GM12878 (cell line): ENCODE data around the gene MYO18B. TPM values are rescaled to one million over a fixed set of nuclear protein-coding genes. Genes with fewer than 3 reads are reported as not detected.

ENCODE experiments used
- ATAC-seq: fragments of 200-7000 bp; cut with Tn5 transposase; 3 replicates; pipeline ENCODE4 v1.9.1; 2020; ENCODE audit warnings: mild to moderate bottlenecking, moderate library complexity
- BruUV-seq: library from RNA; stranded (reverse); fragments of 400-500 nt; replicated peaks from 2 replicates; lab custom pipeline; 2021; lab: Mats Ljungman, UMichigan
- CTCF ChIA-PET: fragments of 300-600 bp; sonication (Branson Sonifier 250); formaldehyde crosslinking; extraction: SDS; loops from one replicate; lab custom pipeline; 2021; ENCODE audit warnings: inconsistent platforms; lab: Yijun Ruan, JAX
- POLR2A ChIA-PET: fragments of 350-600 bp; formaldehyde crosslinking; extraction: SDS; loops from one replicate; lab custom pipeline; 2021; ENCODE audit warnings: inconsistent platforms; lab: Charles Lee
- RAD21 ChIA-PET: fragments of 300-600 bp; sonication (Branson Sonifier 250); formaldehyde crosslinking; loops from one replicate; lab custom pipeline; 2023; ENCODE audit warnings: antibody characterized with exemption; ENCODE audit not compliant: unreplicated experiment; lab: Charles Lee
- SMC1A ChIA-PET: fragments of 300-600 bp; sonication (Branson Sonifier 250); formaldehyde crosslinking; loops from one replicate; lab custom pipeline; 2023; ENCODE audit not compliant: unreplicated experiment, uncharacterized antibody; lab: Charles Lee
- DNase-seq: peaks from one replicate; pipeline ENCODE4 v3.0.0-alpha.2; 2011; ENCODE audit warnings: low read depth, low spot score
- FAIRE-seq: peaks from 3 replicates; lab custom pipeline; 2011; peaks lifted over from hg19 to GRCh38; lab: Jason Lieb, UNC
- H2AFZ ChIP-seq: 2 replicates; pipeline ENCODE4 v1.6.0; 2011; ENCODE audit warnings: low read depth, low read length, control low read depth; ENCODE audit not compliant: control insufficient read depth
- H3K27ac ChIP-seq: 2 replicates; pipeline ENCODE4 v1.5.1; 2011; ENCODE audit warnings: control low read depth; ENCODE audit not compliant: control insufficient read depth, insufficient read depth
- H3K27me3 ChIP-seq, 2 experiments: replicated peaks in 1 of 2; 2 replicates each; pipeline versions ENCODE4 v1.6.0 to v1.6.1; 2011; ENCODE audit warnings: low read length in 1 of 2; ENCODE audit not compliant: control insufficient read depth in 2 of 2, insufficient read depth in 2 of 2
- H3K36me3 ChIP-seq, 2 experiments: 2 replicates each; pipeline ENCODE4 v1.5.1; 2011; ENCODE audit warnings: low read length in 1 of 2; ENCODE audit not compliant: control insufficient read depth in 2 of 2, insufficient read depth in 2 of 2
- H3K4me1 ChIP-seq: 2 replicates; pipeline ENCODE4 v1.6.1; 2011; ENCODE audit warnings: mild to moderate bottlenecking, low read length, moderate library complexity, mixed read lengths; ENCODE audit not compliant: control insufficient read depth, insufficient read depth
- H3K4me2 ChIP-seq: 2 replicates; pipeline ENCODE4 v1.6.0; 2011; ENCODE audit warnings: control low read depth; ENCODE audit not compliant: control insufficient read depth, insufficient read depth
- H3K4me3 ChIP-seq: fragments of 200-600 bp; sonication (generic); 2 replicates; pipeline ENCODE4 v1.5.1; 2016
- H3K79me2 ChIP-seq: 2 replicates; pipeline ENCODE4 v1.6.0; 2011; ENCODE audit warnings: low read length; ENCODE audit not compliant: control insufficient read depth, insufficient read depth
- H3K9ac ChIP-seq: 2 replicates; pipeline ENCODE4 v1.8.0; 2011; ENCODE audit warnings: low read length, control low read depth, mixed read lengths; ENCODE audit not compliant: control insufficient read depth, insufficient read depth
- H3K9me3 ChIP-seq: replicated peaks from 3 replicates; pipeline ENCODE4 v1.5.1; 2011; ENCODE audit warnings: mild to moderate bottlenecking, low read length; ENCODE audit not compliant: control insufficient read depth, insufficient read depth
- H4K20me1 ChIP-seq: 2 replicates; pipeline ENCODE4 v1.6.0; 2011; ENCODE audit not compliant: control insufficient read depth, insufficient read depth
- ATF7 ChIP-seq: fragments of 450-650 bp; IDR thresholded peaks from 2 replicates; pipeline ENCODE4 v1.6.1; 2016; ENCODE audit warnings: low read depth, mild to moderate bottlenecking
- BMI1 ChIP-seq: fragments of 450-650 bp; IDR thresholded peaks from 2 replicates; pipeline ENCODE4 v1.6.1; 2016; ENCODE audit warnings: mild to moderate bottlenecking, moderate library complexity, borderline replicate concordance
- EED ChIP-seq: sonication (generic); IDR thresholded peaks from 2 replicates; pipeline ENCODE4 v1.6.1; 2016; ENCODE audit warnings: antibody characterized with exemption, low read depth
- EGR1 ChIP-seq, 2 experiments: IDR thresholded peaks; 1 replicate in 1 of 2; 2 replicates in 1 of 2; pipeline ENCODE4 v1.6.1; 2011 to 2012; ENCODE audit warnings: low read depth in 2 of 2, low read length in 2 of 2, borderline replicate concordance in 1 of 2, mild to moderate bottlenecking in 1 of 2, moderate library complexity in 1 of 2
- EP300 ChIP-seq, 2 experiments: fragments of 150-350 bp in 1 of 2; IDR thresholded peaks; 2 replicates each; pipeline ENCODE4 v1.6.1; 2011 to 2012; ENCODE audit warnings: low read depth in 2 of 2, low read length in 2 of 2, borderline replicate concordance in 1 of 2, improper control_type of control experiment in 1 of 2, inconsistent platforms in 1 of 2; ENCODE audit not compliant: control insufficient read depth in 1 of 2
- ESRRA ChIP-seq: IDR thresholded peaks from 2 replicates; pipeline ENCODE4 v1.6.1; 2012; ENCODE audit warnings: mild to moderate bottlenecking, low read length, improper control_type of control experiment
- HCFC1 ChIP-seq: fragments of 150-350 bp; IDR thresholded peaks from 2 replicates; pipeline ENCODE4 v1.6.1; 2014; ENCODE audit warnings: low read length
- NRF1 ChIP-seq: conservative IDR thresholded peaks from 2 replicates; pipeline ENCODE4 v1.6.1; 2011; ENCODE audit warnings: mild to moderate bottlenecking, low read depth, low read length, improper control_type of control experiment
- RB1 ChIP-seq: fragments of 450-650 bp; formaldehyde crosslinking; IDR thresholded peaks from 2 replicates; pipeline ENCODE4 v1.6.1; 2017; ENCODE audit warnings: mild to moderate bottlenecking, borderline replicate concordance
- SMAD1 ChIP-seq: fragments of 450-650 bp; IDR thresholded peaks from 2 replicates; pipeline ENCODE4 v1.6.1; 2018; ENCODE audit warnings: mild to moderate bottlenecking, low read depth; ENCODE audit not compliant: partially characterized antibody
- SRF ChIP-seq, 2 experiments: IDR thresholded peaks; 2 replicates each; pipeline ENCODE4 v1.6.1; 2011; ENCODE audit warnings: low read depth in 2 of 2, low read length in 2 of 2, mild to moderate bottlenecking in 1 of 2, moderate library complexity in 1 of 2
- TCF12 ChIP-seq: IDR thresholded peaks from 2 replicates; pipeline ENCODE4 v1.6.1; 2011; ENCODE audit warnings: low read depth, mild to moderate bottlenecking, low read length
- WRNIP1 ChIP-seq: IDR thresholded peaks from 2 replicates; pipeline ENCODE4 v1.6.1; 2011; ENCODE audit warnings: low read depth, low read length, improper control_type of control experiment, borderline replicate concordance
- YBX1 ChIP-seq: fragments of 450-650 bp; IDR thresholded peaks from 2 replicates; pipeline ENCODE4 v1.6.1; 2016; ENCODE audit warnings: antibody characterized with exemption
- YY1 ChIP-seq: IDR thresholded peaks from 2 replicates; pipeline ENCODE4 v1.6.1; 2011; ENCODE audit warnings: low read depth, mild to moderate bottlenecking, low read length
- ZBED1 ChIP-seq: IDR thresholded peaks from 2 replicates; pipeline ENCODE4 v1.6.1; 2016; ENCODE audit warnings: borderline replicate concordance
- ZNF217 ChIP-seq: fragments of 450-650 bp; IDR thresholded peaks from 2 replicates; pipeline ENCODE4 v1.6.1; 2017; ENCODE audit warnings: antibody characterized with exemption, mild to moderate bottlenecking
- WGBS: methylation state at CpG from one replicate; pipeline ENCODE4 v1.1.6; 2016; ENCODE audit warnings: low lambda C conversion rate; ENCODE audit not compliant: insufficient replicate concordance, insufficient coverage; ENCODE audit errors: missing lambda C conversion rate; 5-methylcytosine and 5-hydroxymethylcytosine counted together
- in situ Hi-C: fragments of 300-500 bp; cut with MboI; formaldehyde crosslinking; loops from 9 replicates; pipeline ENCODE4 v1.14.3; 2018; ENCODE audit warnings: mixed read lengths
- intact Hi-C: fragments of 100-400 bp; cut with micrococcal nuclease; formaldehyde crosslinking; loops from one replicate; pipeline ENCODE4 v1.14.2; 2022; ENCODE audit not compliant: unreplicated experiment
- polyA plus RNA-seq, 11 experiments: library from polyadenylated mRNA; depleted of rRNA in 4 of 11; unstranded in 6 of 11; stranded (reverse) in 5 of 11; fragments of >200 nt; fragmentation: Nextera tagmentation in 4 of 11; fragmentation: Illumina TruSeq in 1 of 11; extraction: Ambion mirVana in 4 of 11; extraction: Trizol in 1 of 11; gene quantifications; 1 replicate in 1 of 11; 2 replicates in 10 of 11; pipeline versions ENCODE4 v1.2.1 to v1.2.3, GENCODE V29; 2011 to 2016; ENCODE audit warnings: inconsistent platforms in 2 of 11, missing spikeins in 2 of 11, low read depth in 1 of 11
- total RNA-seq, 4 experiments: library from RNA; depleted of rRNA in 3 of 4; stranded (reverse); fragments of >200 nt in 3 of 4; fragmentation: Illumina TruSeq in 1 of 4; extraction: Trizol in 1 of 4; gene quantifications; 2 replicates each; pipeline versions ENCODE4 v1.2.1 to v1.2.3, GENCODE V29; 2013 to 2021
- TF ChIP-seq, protein P1 (sequence below): IDR thresholded peaks from 2 replicates; pipeline ENCODE4 v1.6.1; 2012; ENCODE audit warnings: low read depth, low read length, improper control_type of control experiment

MYO18B gene
- total and polyA plus RNA-seq, 10 of the 15 experiments (the other 5 are each of a cell fraction or from before 2014, with no cell fraction given) = 0.05 to 2.1 (median 0.51) TPM; not detected in 1

DNA sequence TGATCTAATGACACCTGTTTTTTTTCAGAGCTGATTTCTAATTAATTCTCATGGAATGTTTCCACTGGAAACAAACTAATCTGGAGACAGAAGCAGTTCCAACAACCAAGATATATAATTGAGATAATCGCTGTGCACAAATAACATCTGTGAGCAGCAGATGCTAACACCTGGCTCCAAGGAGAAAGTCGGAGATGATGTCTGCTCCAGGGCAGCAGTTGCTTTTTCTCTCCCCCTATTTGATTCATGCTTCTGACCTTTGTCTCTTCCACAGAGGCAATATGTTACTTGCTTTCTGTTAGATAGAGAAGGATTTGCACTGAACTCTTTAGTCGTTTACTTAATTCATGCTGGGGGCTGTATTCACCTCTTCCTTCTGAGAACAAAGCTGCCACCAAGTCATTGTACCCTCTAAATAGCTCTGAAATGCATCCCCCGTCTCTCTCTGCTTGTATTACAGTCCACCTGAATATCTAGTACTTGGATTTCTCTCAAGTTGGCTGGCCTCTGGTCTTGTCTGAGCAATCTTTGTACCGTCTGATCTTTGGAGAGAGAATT, 187.4 kb downstream of the MYO18B start:
- Histone ChIP-seq H3K79me2 (no peaks in the 10 kb centered on the region), H3K4me1 (no peaks in the 10 kb centered on the region)

More for the DNA sequence above, 187.4 kb downstream of the MYO18B start:
- no peak overlapping the region for H2AFZ ChIP-seq
- FAIRE-seq (no peak), ATAC-seq (no peak), DNase-seq (no peak)
- no peak overlapping the region for H3K27ac ChIP-seq
- no peaks in the 10 kb centered on the region; the same call in 2 of the 3 replicates for H3K9me3 ChIP-seq
- POLR2A ChIA-PET = no interaction called here
- H3K27me3 ChIP-seq = peaks cover 0 to 4% of the 10 kb centered on the region in 2 experiments; a peak in 3 of 4 replicates
- TF ChIP-seq NRF1 (no peak), TCF12 (no peak), RB1 (no peak), SMAD1 (no peak), EP300 (IDR thresholded peaks at IDR 0.05; ENCODE audit: borderline replicate concordance in 1 of 2, control insufficient read depth in 1 of 2, low read depth in 2 of 2, low read length in 2 of 2) (no peak), SRF (IDR thresholded peaks at IDR 0.05; ENCODE audit: low read depth in 2 of 2, low read length in 2 of 2) (no peak), ESRRA (no peak), YY1 (no peak), WRNIP1 (no peak), ATF7 (no peak), BMI1 (no peak), EED (no peak), ZNF217 (no peak), EGR1 (IDR thresholded peaks at IDR 0.05; ENCODE audit: borderline replicate concordance in 1 of 2, low read depth in 2 of 2, low read length in 2 of 2) (no peak), HCFC1 (no peak), ZBED1 (no peak), YBX1 (no peak)
- TF ChIP-seq, protein P1, sequence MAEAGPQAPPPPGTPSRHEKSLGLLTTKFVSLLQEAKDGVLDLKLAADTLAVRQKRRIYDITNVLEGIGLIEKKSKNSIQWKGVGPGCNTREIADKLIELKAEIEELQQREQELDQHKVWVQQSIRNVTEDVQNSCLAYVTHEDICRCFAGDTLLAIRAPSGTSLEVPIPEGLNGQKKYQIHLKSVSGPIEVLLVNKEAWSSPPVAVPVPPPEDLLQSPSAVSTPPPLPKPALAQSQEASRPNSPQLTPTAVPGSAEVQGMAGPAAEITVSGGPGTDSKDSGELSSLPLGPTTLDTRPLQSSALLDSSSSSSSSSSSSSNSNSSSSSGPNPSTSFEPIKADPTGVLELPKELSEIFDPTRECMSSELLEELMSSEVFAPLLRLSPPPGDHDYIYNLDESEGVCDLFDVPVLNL = no peak
- no TSS peak for BruUV-seq
- in situ Hi-C loops = no loop called here
- intact Hi-C loops = no loop called here
- RAD21 ChIA-PET = no interaction called here
- SMC1A ChIA-PET = no interaction called here
- H3K4me3 ChIP-seq = no peak overlapping the region
- no peaks in the 10 kb centered on the region for H4K20me1 ChIP-seq
- 16% methylated on average over 5 of the region's 5 CpGs for WGBS
- H3K36me3 ChIP-seq = no peaks in the 10 kb centered on the region
- H3K4me2 ChIP-seq = no peak overlapping the region
- H3K9ac ChIP-seq = no peak overlapping the region
- CTCF ChIA-PET = interaction anchor here (0.6 kb wide), 1 partner anchor 434 kb away, joined by 3 read pairs; no protein-coding TSS in a partner anchor
